H1 (cell line): ENCODE data around the gene SLFN5. TPM values are rescaled to one million over a fixed set of nuclear protein-coding genes. Genes with fewer than 3 reads are reported as not detected.

Experiments
- CTCF ChIA-PET: fragments of 300-600 bp; sonication (Branson Sonifier 250); formaldehyde crosslinking; loops from one replicate; lab custom pipeline; 2021; ENCODE audit not compliant: partially characterized antibody; lab: Charles Lee
- POLR2A ChIA-PET: fragments of 300-600 bp; sonication (Branson Sonifier 250); formaldehyde crosslinking; loops from one replicate; lab custom pipeline; 2021; ENCODE audit warnings: inconsistent platforms; ENCODE audit not compliant: partially characterized antibody; lab: Charles Lee
- DNase-seq, 2 experiments: peaks; one replicate each; pipeline versions ENCODE4 v3.0.0 to v3.0.0-alpha.2; 2010 to 2022; ENCODE audit warnings: low spot score in 2 of 2, low read depth in 1 of 2, mixed read lengths in 1 of 2
- FAIRE-seq: peaks from 2 replicates; lab custom pipeline; 2011; peaks lifted over from hg19 to GRCh38; lab: Jason Lieb, UNC
- H2AFZ ChIP-seq: 2 replicates; pipeline ENCODE4 v1.8.1; 2012; ENCODE audit warnings: low read length, inconsistent platforms
- H2AK5ac ChIP-seq: 2 replicates; pipeline ENCODE4 v1.6.1; 2013; ENCODE audit warnings: low read depth, low read length
- H2BK120ac ChIP-seq: replicated peaks from 2 replicates; pipeline ENCODE3; 2013; ENCODE audit warnings: low read depth, low read length, inconsistent platforms
- H2BK12ac ChIP-seq: 2 replicates; pipeline ENCODE4 v1.6.1; 2013; ENCODE audit warnings: low read depth, low read length
- H2BK15ac ChIP-seq: 2 replicates; pipeline ENCODE4 v1.6.1; 2013; ENCODE audit warnings: low read length
- H2BK20ac ChIP-seq: 2 replicates; pipeline ENCODE4 v1.6.1; 2013; ENCODE audit warnings: low read length
- H2BK5ac ChIP-seq: 2 replicates; pipeline ENCODE4 v1.6.1; 2013; ENCODE audit warnings: low read depth, low read length
- H3K14ac ChIP-seq: 2 replicates; pipeline ENCODE4 v1.6.1; 2013; ENCODE audit warnings: inconsistent platforms; ENCODE audit not compliant: insufficient read length
- H3K18ac ChIP-seq: 2 replicates; pipeline ENCODE4 v1.6.1; 2013; ENCODE audit warnings: low read length; ENCODE audit errors: extremely low read depth
- H3K23ac ChIP-seq: 2 replicates; pipeline ENCODE4 v1.6.1; 2013; ENCODE audit warnings: inconsistent platforms; ENCODE audit not compliant: insufficient read length
- H3K23me2 ChIP-seq: 2 replicates; pipeline ENCODE4 v1.6.1; 2013; ENCODE audit warnings: low read depth, low read length
- H3K27ac ChIP-seq: 2 replicates; pipeline ENCODE4 v1.6.1; 2011; ENCODE audit warnings: low read depth, low read length, inconsistent platforms
- H3K27me3 ChIP-seq, 4 experiments: replicated peaks in 1 of 4; 1 replicate in 1 of 4; 2 replicates in 3 of 4; pipeline versions ENCODE4 v1.6.1 to v1.8.1; 2011 to 2013; ENCODE audit warnings: low read length in 3 of 4, mild to moderate bottlenecking in 3 of 4, inconsistent platforms in 2 of 4, mixed read lengths in 2 of 4, moderate library complexity in 1 of 4; ENCODE audit not compliant: control insufficient read depth in 3 of 4, insufficient read depth in 3 of 4; ENCODE audit errors: extremely low read depth in 1 of 4
- H3K36me3 ChIP-seq, 4 experiments: 2 replicates each; pipeline versions ENCODE4 v1.6.1 to v1.8.1; 2011 to 2013; ENCODE audit warnings: mild to moderate bottlenecking in 4 of 4, low read length in 3 of 4, moderate library complexity in 2 of 4, control low read depth in 1 of 4, inconsistent platforms in 1 of 4; ENCODE audit not compliant: insufficient read depth in 4 of 4, control insufficient read depth in 2 of 4
- H3K4ac ChIP-seq: replicated peaks from 2 replicates; pipeline ENCODE3; 2013; ENCODE audit warnings: low read length, low read depth, mixed read lengths, inconsistent platforms; ENCODE audit not compliant: insufficient read length
- H3K4me1 ChIP-seq, 4 experiments: replicated peaks in 1 of 4; 1 replicate in 1 of 4; 2 replicates in 3 of 4; pipeline versions ENCODE4 v1.6.1 to v1.8.1; 2011 to 2013; ENCODE audit warnings: low read length in 3 of 4, inconsistent platforms in 2 of 4, mixed read lengths in 1 of 4; ENCODE audit not compliant: insufficient read depth in 4 of 4, control insufficient read depth in 3 of 4
- H3K4me2 ChIP-seq, 2 experiments: 2 replicates each; pipeline versions ENCODE4 v1.6.1 to v1.8.1; 2011 to 2013; ENCODE audit warnings: low read depth in 2 of 2, low read length in 2 of 2, control low read depth in 1 of 2, inconsistent platforms in 1 of 2, mild to moderate bottlenecking in 1 of 2; ENCODE audit not compliant: insufficient read depth in 1 of 2
- H3K4me3 ChIP-seq, 4 experiments: fragments of 200-600, 300-600 bp in 1 of 4; sonication (generic), shearing (Covaris generic), sonication (Bioruptor Twin) in 1 of 4; 2 replicates each; pipeline versions ENCODE4 v1.5.1 to v1.8.1; 2011 to 2016; ENCODE audit warnings: low read length in 4 of 4, low read depth in 3 of 4, control low read depth in 2 of 4, inconsistent platforms in 2 of 4, mild to moderate bottlenecking in 2 of 4, mixed read lengths in 1 of 4, moderate library complexity in 1 of 4; ENCODE audit not compliant: insufficient read depth in 2 of 4; ENCODE audit errors: extremely low read depth in 1 of 4
- H3K56ac ChIP-seq: replicated peaks from 2 replicates; pipeline ENCODE3; 2013; ENCODE audit warnings: low read depth, mild to moderate bottlenecking, mixed read lengths, low read length, inconsistent platforms; ENCODE audit not compliant: insufficient read length
- H3K79me1 ChIP-seq: 2 replicates; pipeline ENCODE4 v1.6.1; 2013; ENCODE audit warnings: low read depth, low read length, control low read depth
- H3K79me2 ChIP-seq, 2 experiments: 2 replicates each; pipeline versions ENCODE4 v1.6.1 to v1.8.1; 2012 to 2013; ENCODE audit warnings: low read length in 2 of 2, mild to moderate bottlenecking in 2 of 2, inconsistent platforms in 1 of 2; ENCODE audit not compliant: insufficient read depth in 2 of 2, control insufficient read depth in 1 of 2
- H3K9ac ChIP-seq, 4 experiments: replicated peaks in 1 of 4; 1 replicate in 1 of 4; 2 replicates in 3 of 4; pipeline versions ENCODE4 v1.6.1 to v1.8.1; 2011 to 2013; ENCODE audit warnings: low read depth in 3 of 4, low read length in 3 of 4, control low read depth in 2 of 4, mild to moderate bottlenecking in 2 of 4, moderate library complexity in 2 of 4, inconsistent platforms in 1 of 4; ENCODE audit errors: extremely low read depth in 1 of 4
- H3K9me3 ChIP-seq, 2 experiments: 2 replicates each; pipeline versions ENCODE4 v1.6.1 to v1.8.1; 2012 to 2013; ENCODE audit warnings: mild to moderate bottlenecking in 2 of 2, moderate library complexity in 2 of 2, control low read depth in 1 of 2, inconsistent platforms in 1 of 2, low read depth in 1 of 2, low read length in 1 of 2, mixed read lengths in 1 of 2; ENCODE audit not compliant: insufficient read depth in 2 of 2
- H4K20me1 ChIP-seq, 2 experiments: replicated peaks in 1 of 2; 2 replicates each; pipeline versions ENCODE3 to v1.8.1; 2011 to 2013; ENCODE audit warnings: inconsistent platforms in 2 of 2, low read length in 2 of 2, mild to moderate bottlenecking in 1 of 2; ENCODE audit not compliant: insufficient read depth in 2 of 2, control insufficient read depth in 1 of 2
- H4K5ac ChIP-seq: 2 replicates; pipeline ENCODE4 v1.6.1; 2013; ENCODE audit warnings: low read length, low read depth, mixed read lengths, inconsistent platforms; ENCODE audit not compliant: insufficient read length
- H4K8ac ChIP-seq: 2 replicates; pipeline ENCODE4 v1.8.0; 2013; ENCODE audit warnings: mild to moderate bottlenecking, moderate library complexity, low read length, inconsistent platforms; ENCODE audit not compliant: insufficient read depth; ENCODE audit errors: extremely low read depth
- H4K91ac ChIP-seq: replicated peaks from 2 replicates; pipeline ENCODE3; 2013; ENCODE audit warnings: low read length, mixed read lengths, inconsistent platforms; ENCODE audit not compliant: insufficient read length
- ASH2L ChIP-seq: fragments of 200-600, 300-600 bp; sonication (generic); IDR thresholded peaks from one replicate; pipeline ENCODE4 v1.7.1; 2017; ENCODE audit warnings: low read length
- CHD2 ChIP-seq: IDR thresholded peaks from 2 replicates; pipeline ENCODE4 v1.6.1; 2012; ENCODE audit warnings: low read length, improper control_type of control experiment
- CTBP2 ChIP-seq: IDR thresholded peaks from 2 replicates; pipeline ENCODE4 v1.7.0; 2011; ENCODE audit warnings: borderline replicate concordance, mild to moderate bottlenecking, moderate library complexity, mixed read lengths, low read length; ENCODE audit not compliant: insufficient read depth, insufficient read length
- EZH2 ChIP-seq: fragments of 200-600 bp; sonication (generic); IDR thresholded peaks from 2 replicates; pipeline ENCODE4 v1.7.1; 2012; ENCODE audit warnings: low read depth, mild to moderate bottlenecking, moderate library complexity, low read length, inconsistent platforms; ENCODE audit not compliant: severe bottlenecking
- POLR2A ChIP-seq, 2 experiments: IDR thresholded peaks; 1 replicate in 1 of 2; 2 replicates in 1 of 2; pipeline ENCODE4 v1.6.1; 2011; ENCODE audit warnings: low read depth in 2 of 2, low read length in 2 of 2, mild to moderate bottlenecking in 2 of 2; ENCODE audit errors: control extremely low read depth in 1 of 2
- POLR2AphosphoS5 ChIP-seq: IDR thresholded peaks from 2 replicates; pipeline ENCODE4 v1.6.1; 2011; ENCODE audit warnings: low read depth, low read length
- POU5F1 ChIP-seq: IDR thresholded peaks from 2 replicates; pipeline ENCODE4 v1.6.1; 2011; ENCODE audit warnings: low read depth, mild to moderate bottlenecking, low read length, moderate library complexity
- RBBP5 ChIP-seq: IDR thresholded peaks from 2 replicates; pipeline ENCODE4 v1.7.1; 2012; ENCODE audit warnings: low read depth, mild to moderate bottlenecking, inconsistent platforms, low read length, moderate library complexity, borderline replicate concordance
- RNF2 ChIP-seq: fragments of 200-900, 300-1000 bp; sonication (generic); IDR thresholded peaks from 2 replicates; pipeline ENCODE4 v1.7.1; 2016; ENCODE audit warnings: borderline replicate concordance, low read depth, mild to moderate bottlenecking, antibody characterized with exemption, low read length; ENCODE audit not compliant: poor library complexity, severe bottlenecking; ENCODE audit errors: missing control alignments
- RXRA ChIP-seq: IDR thresholded peaks from 2 replicates; pipeline ENCODE4 v1.6.1; 2011; ENCODE audit warnings: low read depth, mild to moderate bottlenecking, low read length, moderate library complexity; ENCODE audit not compliant: insufficient read depth
- SAP30 ChIP-seq: fragments of 300-600 bp; sonication (generic); IDR thresholded peaks from 2 replicates; pipeline ENCODE4 v1.7.1; 2012; ENCODE audit warnings: low read length, moderate library complexity, mild to moderate bottlenecking, inconsistent platforms; ENCODE audit not compliant: insufficient read depth, insufficient replicate concordance
- SIN3A ChIP-seq, 2 experiments: IDR thresholded peaks in 1 of 2; conservative IDR thresholded peaks in 1 of 2; 2 replicates each; pipeline ENCODE4 v1.6.1; 2011 to 2012; ENCODE audit warnings: low read length in 2 of 2, improper control_type of control experiment in 1 of 2, low read depth in 1 of 2, mild to moderate bottlenecking in 1 of 2
- TAF1 ChIP-seq: IDR thresholded peaks from 2 replicates; pipeline ENCODE4 v1.6.1; 2011; ENCODE audit warnings: mild to moderate bottlenecking, low read depth, low read length
- TCF12 ChIP-seq: IDR thresholded peaks from 2 replicates; pipeline ENCODE4 v1.6.1; 2011; ENCODE audit warnings: low read depth, mild to moderate bottlenecking, low read length
- WGBS, 2 experiments: shearing (Covaris generic) in 1 of 2; methylation state at CpG; one replicate each; pipeline versions ENCODE4 v1.1.6 to v1.1.7; 2013 to 2015; ENCODE audit warnings: low lambda C conversion rate in 2 of 2, mixed read lengths in 2 of 2, inconsistent platforms in 1 of 2, low coverage in 1 of 2, missing lambda C conversion rate in 1 of 2; ENCODE audit not compliant: insufficient replicate concordance in 2 of 2, insufficient coverage in 1 of 2, insufficient read length in 1 of 2; ENCODE audit errors: extremely low coverage in 1 of 2, missing lambda C conversion rate in 1 of 2; 5-methylcytosine and 5-hydroxymethylcytosine counted together
- polyA plus RNA-seq, 7 experiments: library from polyadenylated mRNA; depleted of rRNA in 3 of 7; stranded (reverse) in 5 of 7; unstranded in 2 of 7; fragments of >200 nt in 5 of 7; fragments of 200-250 nt in 2 of 7; gene quantifications; 1 replicate in 5 of 7; 2 replicates in 1 of 7; 4 replicates in 1 of 7; pipeline versions ENCODE4 v1.2.1 to v1.2.3, GENCODE V29; 2011 to 2013; ENCODE audit warnings: missing spikeins in 2 of 7, mixed read lengths in 2 of 7
- total RNA-seq: library from RNA; stranded (reverse); fragmentation: NEBNext Ultra II Directional; extraction: Animal tissue kit (Norgen Biotek cat#: 25700); gene quantifications from 2 replicates; pipeline ENCODE4 v1.2.1, GENCODE V29; 2021

Gene SLFN5
- total and polyA plus RNA-seq, 2 of the 8 experiments (the other 6 are each of a cell fraction or from before 2014, with no cell fraction given): 0.86 to 3.0 TPM

DNA sequence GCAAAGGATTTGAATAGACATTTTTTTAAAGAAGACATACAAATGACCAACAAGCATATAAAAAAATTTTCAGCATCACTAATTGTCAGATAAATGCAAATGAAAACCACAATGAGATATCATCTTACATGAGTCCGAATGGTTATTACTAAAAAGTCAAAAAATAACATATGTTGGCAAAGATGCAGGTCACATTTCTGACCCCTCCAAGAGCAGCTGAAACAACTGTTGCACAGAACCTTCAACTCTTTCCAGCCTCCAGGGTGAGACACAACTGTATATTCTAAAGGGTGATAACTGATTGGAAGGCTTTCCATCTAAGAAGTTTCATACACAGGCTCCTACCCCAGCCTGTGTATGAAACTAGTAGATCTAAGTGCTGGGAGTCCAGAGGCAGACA, 51.9 kb downstream of the SLFN5 start:
- DNase-seq (no peak), FAIRE-seq (no peak)
- no peaks in the 10 kb centered on the region for H3K23me2 ChIP-seq
- no peak overlapping the region for H3K23ac ChIP-seq
- no peak overlapping the region for H3K27ac ChIP-seq
- no peaks in the 10 kb centered on the region; a peak in 1 of 7 replicates for H3K27me3 ChIP-seq
- no peak overlapping the region for H4K8ac ChIP-seq
- ChIA-PET POLR2A (no interaction called here), CTCF (no interaction called here)
- no peak overlapping the region for H3K4ac ChIP-seq
- H3K14ac ChIP-seq: no peak overlapping the region
- no peak overlapping the region for H4K91ac ChIP-seq
- no peaks in the 10 kb centered on the region for H3K36me3 ChIP-seq
- H3K4me1 ChIP-seq: no peaks in the 10 kb centered on the region
- H3K56ac ChIP-seq: no peak overlapping the region
- peaks cover 12 to 15% of the 10 kb centered on the region in 2 experiments; a peak in 3 of 4 replicates for H3K9me3 ChIP-seq
- H3K79me2 ChIP-seq: no peaks in the 10 kb centered on the region
- no peak overlapping the region for H2BK12ac ChIP-seq
- no peak overlapping the region for H2AK5ac ChIP-seq
- no peak overlapping the region for H2AFZ ChIP-seq
- no peak overlapping the region for H3K4me2 ChIP-seq
- no peak overlapping the region for H2BK15ac ChIP-seq
- H4K5ac ChIP-seq: no peak overlapping the region
- H2BK120ac ChIP-seq: no peak overlapping the region
- H3K18ac ChIP-seq: no peak overlapping the region
- H3K9ac ChIP-seq: no peak overlapping the region
- 100% methylated on average over 1 of the region's 1 CpG; no CpG with 5 or more reads in 1 of the 2 experiments for WGBS, 2 experiments
- H3K79me1 ChIP-seq: no peaks in the 10 kb centered on the region
- no peak overlapping the region for H2BK5ac ChIP-seq
- no peak overlapping the region for H2BK20ac ChIP-seq
- no peaks in the 10 kb centered on the region for H4K20me1 ChIP-seq
- no peak overlapping the region for H3K4me3 ChIP-seq
- TF ChIP-seq RNF2 (no peak), POLR2AphosphoS5 (no peak), TAF1 (no peak), RBBP5 (no peak), EZH2 (no peak), SAP30 (no peak), CHD2 (no peak), POU5F1 (no peak), TCF12 (no peak), RXRA (no peak), SIN3A (conservative IDR thresholded peaks at IDR 0.05 in 1 of 2, IDR thresholded peaks at IDR 0.05 in 1 of 2; ENCODE audit: low read depth in 1 of 2, low read length in 2 of 2) (no peak), ASH2L (no peak), POLR2A (IDR thresholded peaks at IDR 0.05; ENCODE audit: control extremely low read depth in 1 of 2, low read depth in 2 of 2, low read length in 2 of 2) (no peak), CTBP2 (no peak)
